ENCODE results near the gene MRPL27. TPM values are rescaled to one million over a fixed set of nuclear protein-coding genes. Genes with fewer than 3 reads are reported as not detected.

MRPL27 gene
- total RNA-seq, 3 donors from 2014 or later, result 63.7 to 90.3 (median 80.2) TPM

- no peak overlapping the region for H3K4me3 ChIP-seq
- intact Hi-C loops (cut with DNase I, micrococcal nuclease), result no loop called here
- no peak for ATAC-seq
- no peaks in the 10 kb centered on the region for H3K4me1 ChIP-seq (ENCODE audit: low read depth)
- no peak for DNase-seq
- no peaks in the 10 kb centered on the region for H3K36me3 ChIP-seq (ENCODE audit: low read depth)
- H3K9me3 ChIP-seq, result no peaks in the 10 kb centered on the region
- TF ChIP-seq CTCF (IDR thresholded peaks at IDR 0.05), result no peak
Observed at GRCh38 chr17:50356892-50357510, 16.0 kb downstream of the MRPL27 start.

- TF ChIP-seq CTCF (IDR thresholded peaks at IDR 0.05), result no peak
- no peak for DNase-seq
- ATAC-seq, result no peak
- intact Hi-C loops (cut with DNase I, micrococcal nuclease), result no loop called here
- Histone ChIP-seq H3K9me3 (no peaks in the 10 kb centered on the region), H3K4me1 (ENCODE audit: low read depth) (no peaks in the 10 kb centered on the region), H3K4me3 (no peak overlapping the region), H3K36me3 (ENCODE audit: low read depth) (no peaks in the 10 kb centered on the region)
Observed at GRCh38 chr17:50356418-50356817, 16.6 kb downstream of the MRPL27 start.

GRCh38 chr17:50355701-50356341 is 17.2 kb downstream of the MRPL27 start:
- H3K9me3 ChIP-seq, result no peaks in the 10 kb centered on the region
- no peaks in the 10 kb centered on the region for H3K4me1 ChIP-seq (ENCODE audit: low read depth)
- no peak overlapping the region for H3K4me3 ChIP-seq
- no peak for DNase-seq
- no peak for ATAC-seq
- H3K36me3 ChIP-seq (ENCODE audit: low read depth), result no peaks in the 10 kb centered on the region
- intact Hi-C loops (cut with DNase I, micrococcal nuclease), result no loop called here
- no peak for TF ChIP-seq CTCF (IDR thresholded peaks at IDR 0.05)

- Histone ChIP-seq H3K9me3 (no peaks in the 10 kb centered on the region), H3K36me3 (ENCODE audit: low read depth) (no peaks in the 10 kb centered on the region)
- no peak for TF ChIP-seq CTCF (IDR thresholded peaks at IDR 0.05)
Observed at GRCh38 chr17:50355336-50355700, 17.7 kb downstream of the MRPL27 start.

GRCh38 chr17:50354776-50355175 is 18.2 kb downstream of the MRPL27 start:
- DNase-seq, result no peak
- no peaks in the 10 kb centered on the region for H3K36me3 ChIP-seq (ENCODE audit: low read depth)
- H3K9me3 ChIP-seq, result no peaks in the 10 kb centered on the region
- no peak overlapping the region for H3K4me3 ChIP-seq
- H3K4me1 ChIP-seq (ENCODE audit: low read depth), result no peaks in the 10 kb centered on the region
- ATAC-seq, result no peak
- intact Hi-C loops (cut with DNase I, micrococcal nuclease), result no loop called here
- no peak for TF ChIP-seq CTCF (IDR thresholded peaks at IDR 0.05)

More at GRCh38 chr17:50355336-50355700, 17.7 kb downstream of the MRPL27 start:
- no peaks in the 10 kb centered on the region for H3K4me1 ChIP-seq (ENCODE audit: low read depth)
- no peak overlapping the region for H3K4me3 ChIP-seq
- intact Hi-C loops (cut with DNase I, micrococcal nuclease), result no loop called here
- ATAC-seq (no peak), DNase-seq (no peak)

Data from mucosa of descending colon (tissue), 3 donors.